B cell (primary cell): ENCODE data around the gene PRKAG2. TPM values are rescaled to one million over a fixed set of nuclear protein-coding genes. Genes with fewer than 3 reads are reported as not detected.

ENCODE experiments used
- ATAC-seq: fragments of 200-7000 bp; cut with Tn5 transposase; one replicate; pipeline ENCODE4 v1.10.0; 2021; ENCODE audit warnings: low read depth, mild to moderate bottlenecking, moderate number of reproducible peaks, moderate library complexity
- CTCF ChIA-PET: fragments of 350-600 bp; sonication (Branson Sonifier 250); formaldehyde crosslinking; loops from one replicate; lab custom pipeline; 2021; ENCODE audit warnings: antibody characterized with exemption, inconsistent platforms; lab: Charles Lee
- POLR2A ChIA-PET: fragments of 350-600 bp; sonication (Branson Sonifier 250); formaldehyde crosslinking; loops from one replicate; lab custom pipeline; 2021; ENCODE audit warnings: antibody characterized with exemption; lab: Charles Lee
- DNase-seq: peaks from one replicate; pipeline ENCODE4 v3.0.0; 2013
- H2AFZ ChIP-seq: 2 replicates; pipeline ENCODE4 v1.6.1; 2012; ENCODE audit warnings: mild to moderate bottlenecking, low read depth, low read length; ENCODE audit not compliant: insufficient read depth, poor library complexity, severe bottlenecking
- H3K27ac ChIP-seq, 2 donors: 1 replicate in 1 of 2; 2 replicates in 1 of 2; pipeline ENCODE4 v1.5.1; 2012 to 2013; ENCODE audit warnings: low read length in 2 of 2, mild to moderate bottlenecking in 2 of 2, moderate library complexity in 1 of 2
- H3K27me3 ChIP-seq, 4 experiments: fragments of 200-600 bp in 1 of 4; sonication (generic) in 1 of 4; replicated peaks in 1 of 4; 1 replicate in 2 of 4; 2 replicates in 2 of 4; pipeline versions ENCODE4 v1.6.1 to v1.7.0; 2013 to 2016; ENCODE audit warnings: low read length in 3 of 4, mild to moderate bottlenecking in 2 of 4, mixed read lengths in 1 of 4, moderate library complexity in 1 of 4; ENCODE audit not compliant: insufficient read depth in 4 of 4, control insufficient read depth in 3 of 4; ENCODE audit errors: control extremely low read depth in 1 of 4
- H3K36me3 ChIP-seq, 2 experiments: replicated peaks in 1 of 2; 1 replicate in 1 of 2; 2 replicates in 1 of 2; pipeline versions ENCODE4 v1.6.1 to v1.7.1; 2013; ENCODE audit warnings: low read length in 1 of 2; ENCODE audit not compliant: insufficient read depth in 2 of 2, control insufficient read depth in 1 of 2; ENCODE audit errors: control extremely low read depth in 1 of 2, extremely low read depth in 1 of 2
- H3K4me1 ChIP-seq, 2 donors: fragments of 200-600 bp in 1 of 2; sonication (generic) in 1 of 2; 1 replicate in 1 of 2; 2 replicates in 1 of 2; pipeline versions ENCODE4 v1.5.1 to v1.6.1; 2013 to 2017; ENCODE audit warnings: low read length in 2 of 2; ENCODE audit not compliant: control insufficient read depth in 2 of 2, insufficient read depth in 2 of 2
- H3K4me2 ChIP-seq: replicated peaks from 2 replicates; pipeline ENCODE3; 2012; ENCODE audit warnings: mild to moderate bottlenecking, low read depth, low read length; ENCODE audit not compliant: poor library complexity, severe bottlenecking
- H3K4me3 ChIP-seq, 5 experiments: fragments of 200-600 bp in 1 of 5; sonication (generic) in 1 of 5; 1 replicate in 3 of 5; 2 replicates in 2 of 5; pipeline versions ENCODE4 v1.5.1 to v1.7.0; 2011 to 2016; ENCODE audit warnings: low read length in 4 of 5, mild to moderate bottlenecking in 4 of 5, low read depth in 2 of 5, control low read depth in 1 of 5, moderate library complexity in 1 of 5; ENCODE audit not compliant: insufficient read depth in 1 of 5; ENCODE audit errors: control extremely low read depth in 1 of 5, extremely low read depth in 1 of 5
- H3K79me2 ChIP-seq: fragments of 200-600 bp; sonication (generic); one replicate; pipeline ENCODE4 v1.6.0; 2016; ENCODE audit warnings: low read length; ENCODE audit not compliant: control insufficient read depth, insufficient read depth
- H3K9ac ChIP-seq: fragments of 200-600 bp; sonication (generic); 2 replicates; pipeline ENCODE4 v1.6.1; 2017; ENCODE audit warnings: mild to moderate bottlenecking, low read length, moderate library complexity
- H3K9me3 ChIP-seq, 3 donors: one replicate each; pipeline versions ENCODE4 v1.6.1 to v1.7.1; 2013; ENCODE audit warnings: low read length in 2 of 3; ENCODE audit not compliant: control insufficient read depth in 2 of 3, insufficient read depth in 1 of 3; ENCODE audit errors: control extremely low read depth in 1 of 3
- H4K20me1 ChIP-seq: 2 replicates; pipeline ENCODE4 v1.6.0; 2012; ENCODE audit warnings: mild to moderate bottlenecking, low read length; ENCODE audit not compliant: insufficient read depth, control insufficient read depth, poor library complexity, severe bottlenecking
- H3K27ac Mint-ChIP-seq: one replicate; pipeline ENCODE4 v1.8.0; 2021; ENCODE audit warnings: mixed read lengths
- H3K27me3 Mint-ChIP-seq: one replicate; pipeline ENCODE4 v1.8.0; 2021; ENCODE audit warnings: mixed read lengths
- H3K4me1 Mint-ChIP-seq: one replicate; pipeline ENCODE4 v1.8.0; 2021; ENCODE audit warnings: mixed read lengths
- H3K4me3 Mint-ChIP-seq: one replicate; pipeline ENCODE4 v1.8.0; 2021; ENCODE audit warnings: mixed read lengths
- H3K9me3 Mint-ChIP-seq: one replicate; pipeline ENCODE4 v1.8.0; 2022; ENCODE audit warnings: mixed read lengths; ENCODE audit not compliant: insufficient read depth
- EZH2 ChIP-seq: IDR thresholded peaks from 2 replicates; pipeline ENCODE4 v1.6.1; 2012; ENCODE audit warnings: borderline replicate concordance, low read depth, mild to moderate bottlenecking, moderate library complexity, low read length; ENCODE audit not compliant: insufficient read depth, poor library complexity, severe bottlenecking
- WGBS: methylation state at CpG from one replicate; pipeline ENCODE4 v1.1.5; 2013; ENCODE audit warnings: missing lambda C conversion rate; ENCODE audit not compliant: insufficient coverage; 5-methylcytosine and 5-hydroxymethylcytosine counted together
- intact Hi-C: fragments of 100-400 bp; cut with micrococcal nuclease; formaldehyde crosslinking; loops from one replicate; pipeline ENCODE4 v1.10.0; 2022
- polyA plus RNA-seq: library from polyadenylated mRNA; depleted of rRNA; stranded (reverse); fragments of >200 nt; gene quantifications from 2 replicates; pipeline ENCODE4 v1.2.3, GENCODE V29; 2012
- total RNA-seq, 2 donors: library from RNA; stranded (reverse); fragments of 120-200 nt in 1 of 2; gene quantifications; 1 replicate in 1 of 2; 2 replicates in 1 of 2; pipeline versions ENCODE4 v1.2.3 to v1.2.4, GENCODE V29; 2013 to 2022
- TF ChIP-seq, protein P1 (sequence below): fragments of 200-600 bp; IDR thresholded peaks from one replicate; pipeline ENCODE4 v1.8.0; 2022; ENCODE audit warnings: antibody characterized with exemption, mild to moderate bottlenecking

PRKAG2 gene
- total and polyA plus RNA-seq, 2 donors (not counting 1 experiment from before 2014, with no cell fraction given) = 22.1 to 56.3 TPM

GRCh38 chr7:151820491-151821105 is 56.3 kb downstream of the PRKAG2 start:
- intact Hi-C loops = no loop called here
- TF ChIP-seq, protein P1, sequence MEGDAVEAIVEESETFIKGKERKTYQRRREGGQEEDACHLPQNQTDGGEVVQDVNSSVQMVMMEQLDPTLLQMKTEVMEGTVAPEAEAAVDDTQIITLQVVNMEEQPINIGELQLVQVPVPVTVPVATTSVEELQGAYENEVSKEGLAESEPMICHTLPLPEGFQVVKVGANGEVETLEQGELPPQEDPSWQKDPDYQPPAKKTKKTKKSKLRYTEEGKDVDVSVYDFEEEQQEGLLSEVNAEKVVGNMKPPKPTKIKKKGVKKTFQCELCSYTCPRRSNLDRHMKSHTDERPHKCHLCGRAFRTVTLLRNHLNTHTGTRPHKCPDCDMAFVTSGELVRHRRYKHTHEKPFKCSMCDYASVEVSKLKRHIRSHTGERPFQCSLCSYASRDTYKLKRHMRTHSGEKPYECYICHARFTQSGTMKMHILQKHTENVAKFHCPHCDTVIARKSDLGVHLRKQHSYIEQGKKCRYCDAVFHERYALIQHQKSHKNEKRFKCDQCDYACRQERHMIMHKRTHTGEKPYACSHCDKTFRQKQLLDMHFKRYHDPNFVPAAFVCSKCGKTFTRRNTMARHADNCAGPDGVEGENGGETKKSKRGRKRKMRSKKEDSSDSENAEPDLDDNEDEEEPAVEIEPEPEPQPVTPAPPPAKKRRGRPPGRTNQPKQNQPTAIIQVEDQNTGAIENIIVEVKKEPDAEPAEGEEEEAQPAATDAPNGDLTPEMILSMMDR = no peak
- no peak for TF ChIP-seq EZH2
- WGBS = 85% methylated on average over 10 of the region's 19 CpGs
- CTCF ChIA-PET = interaction anchor here (1.1 kb wide), 1 partner anchor 39 kb away, joined by 3 read pairs; no protein-coding TSS in a partner anchor
- no peak overlapping the region for H3K27ac Mint-ChIP-seq
- Histone ChIP-seq H3K79me2 (peaks cover 86% of the 10 kb centered on the region), H3K4me3 (no peak overlapping the region), H4K20me1 (peaks cover 93% of the 10 kb centered on the region), H3K27me3 (no peaks in the 10 kb centered on the region), H3K4me1 (peaks cover 0 to 7% of the 10 kb centered on the region in 2 donors), H2AFZ (no peak overlapping the region), H3K9ac (no peak overlapping the region), H3K36me3 (no peaks in the 10 kb centered on the region), H3K27ac (no peak overlapping the region), H3K4me2 (no peak overlapping the region), H3K9me3 (no peaks in the 10 kb centered on the region)
- peaks cover 24% of the 10 kb centered on the region for H3K4me1 Mint-ChIP-seq
- POLR2A ChIA-PET = no interaction called here
- H3K9me3 Mint-ChIP-seq = no peaks in the 10 kb centered on the region
- DNase-seq (no peak), ATAC-seq (no peak)
- no peaks in the 10 kb centered on the region for H3K27me3 Mint-ChIP-seq
- no peak overlapping the region for H3K4me3 Mint-ChIP-seq

DNA sequence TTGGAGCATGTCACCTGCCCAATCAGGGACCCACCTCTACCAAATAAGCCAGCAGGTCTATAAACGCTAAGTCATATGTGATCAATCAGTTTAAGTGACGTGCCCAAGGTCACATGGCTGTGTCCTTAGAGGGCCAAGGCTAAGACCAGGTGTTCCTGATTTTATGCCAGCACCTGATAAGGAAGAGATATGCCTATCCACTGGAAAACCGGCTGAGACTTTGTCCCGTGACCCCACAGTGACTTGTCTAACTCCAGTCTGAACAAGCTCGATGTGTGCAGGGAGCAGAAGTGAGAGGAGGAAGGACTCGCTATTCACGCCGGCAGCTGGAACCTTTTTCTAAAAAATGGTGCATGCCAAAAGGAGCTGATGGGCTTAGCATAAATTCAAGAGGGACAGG is 57.0 kb downstream of the PRKAG2 start:
- no peaks in the 10 kb centered on the region for H3K27me3 ChIP-seq
- ATAC-seq (no peak), DNase-seq (no peak)
- TF ChIP-seq EZH2 = no peak
- TF ChIP-seq, protein P1 = no peak
- no peaks in the 10 kb centered on the region for H3K9me3 ChIP-seq
- no peak overlapping the region for H2AFZ ChIP-seq
- H3K79me2 ChIP-seq = peaks cover 86% of the 10 kb centered on the region
- H4K20me1 ChIP-seq = peaks cover 94% of the 10 kb centered on the region
- H3K4me3 ChIP-seq = no peak overlapping the region
- no peaks in the 10 kb centered on the region for H3K27me3 Mint-ChIP-seq
- ChIA-PET CTCF (interaction anchor here (0.8 to 1.4 kb wide), 3 partner anchors 19 to 108 kb away, joined by 3 read pairs; no protein-coding TSS in a partner anchor), POLR2A (interaction anchor here (0.6 kb wide), 1 partner anchor 841 kb away, joined by 3 read pairs; no protein-coding TSS in a partner anchor)
- no peak overlapping the region for H3K4me3 Mint-ChIP-seq
- H3K9me3 Mint-ChIP-seq = no peaks in the 10 kb centered on the region
- no peak overlapping the region for H3K4me2 ChIP-seq
- peaks cover 0 to 7% of the 10 kb centered on the region in 2 donors for H3K4me1 ChIP-seq
- no peak overlapping the region for H3K27ac Mint-ChIP-seq
- no peaks in the 10 kb centered on the region for H3K36me3 ChIP-seq
- intact Hi-C loops = no loop called here
- H3K4me1 Mint-ChIP-seq = peaks cover 22% of the 10 kb centered on the region
- 92% methylated on average over 8 of the region's 8 CpGs for WGBS
- no peak overlapping the region for H3K27ac ChIP-seq
- H3K9ac ChIP-seq = no peak overlapping the region
